HCEC 1CT (cell line): ENCODE data around the gene ORM2.

Experiments used
- DNase-seq: peaks from one replicate; pipeline ENCODE4 v3.0.0-alpha.2; 2017

Gene ORM2

GRCh38 chr9:114371973-114372917, 42.6 kb downstream of the ORM2 start:
- no peak for DNase-seq

- DNase-seq = no peak
Observed at GRCh38 chr9:114372921-114373448, 43.3 kb downstream of the ORM2 start.

- no peak for DNase-seq
Observed at GRCh38 chr9:114373960-114374730, 44.5 kb downstream of the ORM2 start.

- no peak for DNase-seq
Observed at GRCh38 chr9:114374936-114375335, 45.3 kb downstream of the ORM2 start.

- DNase-seq = no peak
Observed at GRCh38 chr9:114375386-114376175, 45.9 kb downstream of the ORM2 start.

GRCh38 chr9:114376586-114377445, 47.1 kb downstream of the ORM2 start:
- no peak for DNase-seq

GRCh38 chr9:114378016-114378415, 48.3 kb downstream of the ORM2 start:
- no peak for DNase-seq

GRCh38 chr9:114378883-114379282, 49.2 kb downstream of the ORM2 start:
- DNase-seq = no peak
